ENCODE results near the gene TEX13B. TPM values are rescaled to one million over a fixed set of nuclear protein-coding genes. Genes with fewer than 3 reads are reported as not detected.
"Not testable (repeated sequence)": the region's sequence is repeated elsewhere in the genome, so short reads cannot be mapped to it uniquely, and the experiment has no call there.

TEX13B gene
- total RNA-seq (2014; rRNA removed) = not detected in 2 replicates
- polyA plus RNA-seq (2012) = not detected

GRCh38 chrX:107982356-107982755 lies at the start of gene TEX13B:
Gene TEX13B (minus strand): TSS chrX:107982370. CDS start chrX:107982127, 243 bp downstream.
- no peak for DNase-seq (ENCODE audit: low read depth)

GRCh38 chrX:108029928-108030711 lies 48.0 kb upstream of the TEX13B start:
- no peak for DNase-seq (ENCODE audit: low read depth)

GRCh38 chrX:108028854-108029253 lies 46.7 kb upstream of the TEX13B start:
- no peak for DNase-seq (ENCODE audit: low read depth)

- DNase-seq (ENCODE audit: low read depth) = no peak
Measured at GRCh38 chrX:108025954-108026600, 43.9 kb upstream of the TEX13B start.

- no peak for DNase-seq (ENCODE audit: low read depth)
Measured at GRCh38 chrX:108025376-108025775, 43.2 kb upstream of the TEX13B start.

GRCh38 chrX:108022491-108023089 lies 40.4 kb upstream of the TEX13B start:
- no peak for DNase-seq (ENCODE audit: low read depth)

GRCh38 chrX:108020631-108021030 lies 38.5 kb upstream of the TEX13B start:
- DNase-seq (ENCODE audit: low read depth) = peak; percentile 14

GRCh38 chrX:108019382-108019875 lies 37.3 kb upstream of the TEX13B start:
- no peak for DNase-seq (ENCODE audit: low read depth)

- no peak for DNase-seq (ENCODE audit: low read depth)
Measured at GRCh38 chrX:108018656-108019381, 36.6 kb upstream of the TEX13B start.

GRCh38 chrX:108001218-108001814 lies 19.1 kb upstream of the TEX13B start:
- peak; percentile 51 for DNase-seq (ENCODE audit: low read depth)

- peak; percentile 56 for DNase-seq (ENCODE audit: low read depth)
Measured at GRCh38 chrX:108000751-108001150, 18.6 kb upstream of the TEX13B start.

- no peak for DNase-seq (ENCODE audit: low read depth)
Measured at GRCh38 chrX:107996124-107996523, 14.0 kb upstream of the TEX13B start.

- DNase-seq (ENCODE audit: low read depth) = no peak
Measured at GRCh38 chrX:107985033-107985432, 2.9 kb upstream of the TEX13B start.

- no peak for DNase-seq (ENCODE audit: low read depth)
Measured at GRCh38 chrX:107979534-107979933, 2.6 kb downstream of the TEX13B start.

GRCh38 chrX:107978707-107979307 lies 3.4 kb downstream of the TEX13B start:
- peak; percentile 15 for DNase-seq (ENCODE audit: low read depth)

- DNase-seq (ENCODE audit: low read depth) = no peak
Measured at GRCh38 chrX:107978071-107978470, 4.1 kb downstream of the TEX13B start.

GRCh38 chrX:107971636-107972035 lies 10.5 kb downstream of the TEX13B start:
- DNase-seq (ENCODE audit: low read depth) = no peak

- peak; percentile 9 for DNase-seq (ENCODE audit: low read depth)
Measured at GRCh38 chrX:107970073-107970472, 12.1 kb downstream of the TEX13B start.

- no peak for DNase-seq (ENCODE audit: low read depth)
Measured at GRCh38 chrX:107968623-107969022, 13.5 kb downstream of the TEX13B start.

- DNase-seq (ENCODE audit: low read depth) = not testable (repeated sequence)
Measured at GRCh38 chrX:107955337-107955736, 26.8 kb downstream of the TEX13B start.

GRCh38 chrX:107940095-107940494 lies 42.1 kb downstream of the TEX13B start:
- no peak for DNase-seq (ENCODE audit: low read depth)

All from LHCN-M2 (cell line).